HG02973 (cell line): ENCODE data around the gene RENBP.

Source experiments
- ATAC-seq: cut with Tn5 transposase; IDR thresholded peaks from one replicate; pipeline ENCODE4 v1.9.1; 2021; ENCODE audit warnings: moderate library complexity; ENCODE audit not compliant: unreplicated experiment

Gene RENBP

DNA sequence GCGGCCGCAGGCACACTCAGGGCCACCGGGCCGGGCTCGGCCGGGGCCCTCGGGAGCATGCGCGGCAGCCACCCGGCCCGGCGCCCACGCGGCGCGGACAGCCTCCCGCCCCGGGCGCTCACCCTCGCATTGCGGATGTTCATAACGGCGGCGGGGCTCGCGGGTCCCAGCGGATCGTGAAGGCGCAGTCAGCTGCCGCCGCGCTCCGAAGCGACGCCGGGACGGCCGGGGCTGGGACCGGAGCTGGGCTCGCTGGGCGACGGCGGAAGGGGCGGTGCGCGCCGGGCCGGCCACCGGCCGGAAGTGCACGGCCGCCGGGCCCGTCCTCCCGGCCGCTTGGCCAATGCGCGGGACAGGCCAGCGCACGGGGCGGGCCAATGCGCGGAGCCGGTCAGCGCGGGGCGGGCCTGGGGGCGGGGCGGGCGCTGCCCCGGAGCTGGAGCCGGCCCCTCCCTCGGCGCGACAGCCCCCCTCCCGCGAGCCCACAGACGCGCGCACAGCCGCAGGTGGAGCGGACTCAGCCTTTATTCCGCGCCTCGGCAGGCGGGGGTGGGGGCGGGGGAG is 9.6 kb downstream of the RENBP start, which contains the start of gene NAA10:
NAA10 (minus strand) TSS at position 276 of the 564 bp plus-strand sequence; CDS start at position 143, 133 bp downstream.
- ATAC-seq, result peak; percentile 68

- ATAC-seq, result peak; percentile 14
Measured at GRCh38 chrX:153934148-153934761, 10.2 kb downstream of the RENBP start.

GRCh38 chrX:153933748-153934147 is 10.7 kb downstream of the RENBP start:
- ATAC-seq, result no peak

GRCh38 chrX:153932220-153932915 is 12.1 kb downstream of the RENBP start:
- no peak for ATAC-seq

DNA sequence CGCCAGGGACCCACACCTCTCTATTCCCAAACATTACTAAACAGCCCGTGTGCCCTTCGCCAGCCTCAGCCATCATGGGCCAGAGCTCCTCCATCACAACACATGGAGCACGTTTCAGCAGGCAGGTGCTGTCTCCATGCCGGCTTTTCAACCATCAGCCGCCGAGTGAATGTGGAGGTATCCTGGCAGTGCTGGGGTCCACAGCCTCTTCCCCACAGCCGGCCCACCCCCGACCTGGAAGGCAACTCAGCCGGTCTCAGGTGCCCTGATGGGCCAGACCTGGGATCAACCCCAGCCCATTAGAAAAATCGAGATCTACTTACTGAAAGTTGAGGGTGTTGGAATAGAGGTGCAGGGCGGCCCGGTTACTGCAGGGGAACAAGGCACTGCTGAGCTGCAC is 12.7 kb downstream of the RENBP start:
- no peak for ATAC-seq

- ATAC-seq, result no peak
Measured at GRCh38 chrX:153931151-153931550, 13.3 kb downstream of the RENBP start.

- ATAC-seq, result no peak
Measured at GRCh38 chrX:153930011-153930910, 14.2 kb downstream of the RENBP start.

GRCh38 chrX:153929576-153929975 is 14.9 kb downstream of the RENBP start:
- ATAC-seq, result no peak

DNA sequence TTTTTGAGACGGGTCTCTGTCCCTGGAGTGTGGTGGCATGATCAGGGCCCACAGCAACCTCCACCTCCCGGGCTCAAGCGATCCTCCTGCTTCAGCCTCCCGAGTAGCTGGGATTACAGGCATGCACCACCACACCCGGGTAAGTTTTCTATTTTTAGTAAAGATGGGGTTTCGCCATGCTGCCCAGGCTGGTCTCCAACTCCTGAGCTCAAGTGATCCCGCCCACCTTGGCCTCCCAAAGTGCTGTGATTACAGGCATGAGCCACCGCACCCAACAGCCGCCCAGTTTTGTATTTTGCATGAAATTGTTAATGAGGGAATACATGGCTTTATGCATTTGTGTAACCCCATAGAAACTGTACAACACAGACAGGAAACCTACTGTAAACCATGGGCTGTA is 15.6 kb downstream of the RENBP start:
- ATAC-seq, result no peak

DNA sequence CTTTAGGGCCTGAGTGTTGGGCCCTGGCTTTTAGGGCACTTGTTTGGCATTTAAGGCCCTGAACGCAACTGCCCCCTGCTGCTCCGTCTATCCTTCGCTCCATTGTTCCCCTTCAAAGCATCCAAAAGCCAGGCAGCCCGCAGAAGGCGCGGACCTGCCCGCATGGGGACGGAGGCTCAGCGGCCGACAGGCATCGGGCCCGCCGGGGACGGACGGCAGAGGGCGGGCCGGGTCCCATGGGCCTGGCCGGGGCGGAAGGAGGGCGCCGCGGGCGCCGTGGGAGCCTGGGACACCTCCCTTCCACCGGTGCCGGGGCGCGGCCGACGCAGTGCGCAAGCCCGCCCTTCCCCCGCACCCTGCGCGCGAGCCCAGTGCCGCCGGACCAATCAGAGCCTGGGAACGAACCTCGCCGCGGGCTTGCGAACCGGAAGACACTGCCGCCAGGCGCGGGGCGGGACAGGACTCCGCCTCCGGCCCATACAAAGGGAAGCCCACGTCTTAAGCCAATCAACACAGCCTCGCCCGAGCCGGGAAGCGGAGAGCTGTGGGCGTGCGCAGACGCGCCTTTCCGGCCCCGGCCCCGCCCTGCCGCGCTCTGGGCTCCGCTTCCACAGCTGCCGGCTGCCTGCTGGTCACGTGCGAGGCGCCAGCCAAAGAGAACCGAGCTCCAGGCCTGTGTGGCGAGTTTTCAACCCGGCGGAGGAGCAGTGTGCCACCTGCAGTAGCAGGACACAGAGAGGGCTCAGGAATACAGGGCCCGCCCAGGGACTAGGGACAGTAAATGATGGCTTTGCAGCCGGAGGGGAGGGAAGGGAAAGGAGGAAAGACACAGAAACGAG is 16.3 kb downstream of the RENBP start:
- peak; percentile 60 for ATAC-seq

- ATAC-seq, result no peak
Measured at GRCh38 chrX:153927672-153927921, 16.8 kb downstream of the RENBP start.

DNA sequence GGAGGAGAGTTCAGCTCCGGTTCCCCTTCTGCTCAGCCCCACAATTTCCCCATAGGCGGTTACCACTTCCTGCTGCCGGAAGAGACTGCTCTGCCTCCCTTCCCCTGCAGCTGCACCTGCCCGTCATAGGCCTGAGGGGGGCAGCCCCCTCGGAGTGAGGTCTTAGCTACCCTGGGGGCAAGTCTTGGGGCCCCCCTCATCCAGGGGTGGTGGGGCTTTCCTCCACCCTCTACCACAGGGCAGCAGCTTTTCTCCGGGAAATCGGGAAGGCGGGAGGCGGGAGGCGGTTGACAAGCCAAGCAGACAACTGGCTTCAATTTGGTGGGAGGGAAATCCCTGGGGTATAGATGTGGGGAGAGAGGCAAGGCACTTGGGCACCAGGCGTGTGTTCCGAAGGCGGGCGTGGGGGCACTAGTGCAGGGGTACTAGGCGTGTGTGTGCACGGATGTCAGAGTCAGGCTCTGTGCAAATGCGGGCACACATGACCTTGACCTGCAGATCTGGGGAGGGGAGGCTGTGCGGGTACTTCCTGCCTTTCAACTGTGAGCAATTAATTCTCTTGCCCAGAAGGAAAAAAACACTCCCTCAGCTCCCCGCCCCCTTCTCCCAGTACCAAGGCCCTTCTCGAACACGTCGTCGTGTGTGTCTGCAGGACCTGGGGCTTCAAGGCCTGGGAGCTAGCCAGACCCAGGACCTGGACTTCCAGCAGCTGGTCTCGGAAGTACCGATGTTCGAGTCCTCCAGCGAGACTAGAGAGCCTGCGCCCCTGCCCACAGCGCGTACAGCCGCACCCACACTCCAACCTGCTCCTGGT is 17.4 kb downstream of the RENBP start:
- peak; percentile 37 for ATAC-seq

GRCh38 chrX:153926552-153926857 is 17.9 kb downstream of the RENBP start:
- no peak for ATAC-seq

GRCh38 chrX:153925739-153926551 is 18.5 kb downstream of the RENBP start, which contains the start of gene ARHGAP4:
Gene ARHGAP4 (minus strand): TSS chrX:153926264. CDS start chrX:153926202, 62 bp downstream.
- no peak for ATAC-seq

- no peak for ATAC-seq
Measured at GRCh38 chrX:153925387-153925738, 19.1 kb downstream of the RENBP start.

- ATAC-seq, result no peak
Measured at GRCh38 chrX:153924149-153924861, 20.1 kb downstream of the RENBP start.

DNA sequence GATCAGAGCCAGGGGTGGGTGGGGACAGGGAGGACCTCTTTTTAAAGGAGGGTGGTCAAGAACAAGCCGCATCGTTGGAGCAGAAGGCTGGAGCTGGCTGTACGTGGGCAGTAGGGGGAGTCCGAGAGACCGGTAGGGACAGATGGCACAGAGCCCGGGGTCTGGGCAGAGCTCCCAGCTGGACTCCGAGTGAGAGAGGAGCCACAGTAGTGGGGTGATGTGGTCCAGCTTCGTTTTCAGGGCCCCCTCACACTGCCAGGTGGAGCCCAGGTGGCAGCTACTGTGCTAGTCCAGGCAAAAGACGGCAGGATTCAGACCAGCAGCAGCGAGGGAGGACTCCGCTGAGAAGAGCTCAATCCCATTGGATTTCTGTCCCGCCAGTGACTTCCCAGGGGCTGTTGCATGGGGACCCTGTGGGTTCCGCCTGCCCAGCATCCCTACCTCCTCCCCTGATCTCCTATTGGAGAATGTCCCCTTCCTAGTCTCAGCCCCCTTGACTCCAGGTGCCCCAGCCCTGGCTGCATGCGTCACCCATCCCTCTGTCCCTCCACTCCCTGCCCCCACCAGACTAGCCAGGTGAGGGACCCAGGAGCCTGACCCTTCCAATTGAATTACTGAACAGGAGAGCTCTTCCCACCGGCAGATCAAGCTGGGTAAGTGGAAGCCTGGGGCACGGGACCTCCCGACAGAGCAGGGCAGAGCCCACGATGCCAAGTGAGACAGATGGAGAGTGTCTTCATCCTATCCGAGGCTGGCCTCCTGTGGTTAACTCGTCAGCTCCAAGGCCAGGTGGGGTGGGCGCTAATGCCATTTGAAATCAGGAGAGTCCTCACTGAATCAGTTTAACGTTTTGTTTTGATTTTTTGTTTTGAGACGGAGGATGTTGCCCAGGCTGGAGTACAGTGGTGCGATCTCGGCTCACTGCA is 21.2 kb downstream of the RENBP start:
- no peak for ATAC-seq
